ENCODE data around the gene IL1RAPL1.

Gene IL1RAPL1

DNA sequence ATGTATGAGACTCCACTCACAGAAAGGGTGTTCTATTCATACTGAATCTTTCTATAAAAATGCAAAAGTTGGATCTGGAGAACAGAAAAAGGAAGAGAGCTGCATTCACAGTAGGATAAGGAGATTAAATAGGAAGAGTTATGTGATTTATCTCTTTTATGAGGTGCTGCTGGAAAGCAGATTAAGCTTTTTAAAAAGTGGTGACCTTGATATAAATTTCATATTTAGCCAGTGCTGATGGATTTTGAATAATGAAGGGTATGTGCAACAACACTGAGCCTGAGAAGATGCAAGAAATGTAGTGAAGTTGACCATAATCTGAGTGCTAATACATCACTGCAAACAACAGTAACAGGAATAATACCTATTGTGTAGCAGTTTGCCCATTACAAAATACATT lies 795.6 kb downstream of the IL1RAPL1 start:
- Histone ChIP-seq H3K4me3 (ENCODE audit: low read depth, low read length) (no peak overlapping the region), H3K4me1 (ENCODE audit: control insufficient read depth, insufficient read depth, low read length) (no peaks in the 10 kb centered on the region), H3K36me3 (ENCODE audit: control insufficient read depth, insufficient read depth, low read length) (no peaks in the 10 kb centered on the region), H3K27ac (ENCODE audit: low read depth, low read length) (no peak overlapping the region), H3K9ac (ENCODE audit: low read depth, low read length) (no peak overlapping the region), H3K9me3 (ENCODE audit: control insufficient read depth, insufficient read depth, low read length) (no peaks in the 10 kb centered on the region; the same call in 1 of the 2 replicates), H3K27me3 (ENCODE audit: control insufficient read depth, insufficient read depth, low read length) (no peaks in the 10 kb centered on the region)

DNA sequence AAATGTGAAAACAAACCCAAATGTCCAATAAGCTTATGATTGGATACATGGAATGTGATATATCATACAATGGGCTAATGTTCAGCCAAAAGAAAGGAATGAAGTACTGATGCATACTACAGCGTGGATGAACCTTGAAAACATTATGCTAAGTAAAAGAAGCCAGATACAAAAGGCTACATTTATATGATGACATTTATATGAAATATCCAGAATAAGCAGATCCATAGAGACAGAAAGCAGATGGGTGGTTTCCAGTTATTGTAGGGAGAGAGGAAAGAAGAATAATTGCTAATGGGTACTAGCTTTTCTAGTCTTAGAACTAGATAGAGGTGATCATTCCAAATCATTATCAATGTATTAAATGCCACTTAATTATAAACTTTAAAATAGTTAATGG lies 801.3 kb downstream of the IL1RAPL1 start:
- H3K27me3 ChIP-seq (ENCODE audit: control insufficient read depth, insufficient read depth, low read length), result no peaks in the 10 kb centered on the region
- no peak overlapping the region for H3K9ac ChIP-seq (ENCODE audit: low read depth, low read length)
- no peak overlapping the region for H3K27ac ChIP-seq (ENCODE audit: low read depth, low read length)
- no peaks in the 10 kb centered on the region for H3K9me3 ChIP-seq (ENCODE audit: control insufficient read depth, insufficient read depth, low read length)
- H3K36me3 ChIP-seq (ENCODE audit: control insufficient read depth, insufficient read depth, low read length), result no peaks in the 10 kb centered on the region
- H3K4me1 ChIP-seq (ENCODE audit: control insufficient read depth, insufficient read depth, low read length), result no peaks in the 10 kb centered on the region
- no peak overlapping the region for H3K4me3 ChIP-seq (ENCODE audit: low read depth, low read length)

DNA sequence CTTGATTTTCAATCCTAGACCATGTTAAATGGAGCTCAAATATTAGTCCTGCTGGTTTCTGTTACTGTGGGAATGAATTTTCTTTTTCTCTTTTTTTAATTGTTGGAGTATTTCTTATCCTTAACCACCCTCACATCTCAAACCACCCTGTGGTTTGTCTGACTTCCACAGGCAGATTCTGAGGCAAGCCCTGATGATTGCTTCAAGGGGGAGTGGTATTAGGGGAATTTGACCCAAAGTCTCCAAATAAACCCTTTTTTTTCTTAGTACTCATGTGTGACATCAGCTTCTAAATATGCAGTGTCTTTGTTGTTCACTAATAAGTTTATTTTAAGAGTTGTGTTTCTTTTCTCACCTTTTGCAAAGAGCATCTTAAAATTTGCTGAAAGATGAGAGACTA lies 810.3 kb downstream of the IL1RAPL1 start:
- no peak overlapping the region for H3K27ac ChIP-seq (ENCODE audit: low read depth, low read length)
- no peak overlapping the region for H3K4me3 ChIP-seq (ENCODE audit: low read depth, low read length)
- H3K27me3 ChIP-seq (ENCODE audit: control insufficient read depth, insufficient read depth, low read length), result peaks cover 5% of the 10 kb centered on the region; the same call in 1 of the 2 replicates
- no peaks in the 10 kb centered on the region for H3K36me3 ChIP-seq (ENCODE audit: control insufficient read depth, insufficient read depth, low read length)
- H3K4me1 ChIP-seq (ENCODE audit: control insufficient read depth, insufficient read depth, low read length), result peaks cover 17% of the 10 kb centered on the region; the same call in 1 of the 2 replicates
- H3K9me3 ChIP-seq (ENCODE audit: control insufficient read depth, insufficient read depth, low read length), result no peaks in the 10 kb centered on the region
- no peak overlapping the region for H3K9ac ChIP-seq (ENCODE audit: low read depth, low read length)

GRCh38 chrX:29407357-29407756 lies 820.1 kb downstream of the IL1RAPL1 start:
- no peaks in the 10 kb centered on the region for H3K27me3 ChIP-seq (ENCODE audit: control insufficient read depth, insufficient read depth, low read length)
- no peaks in the 10 kb centered on the region for H3K36me3 ChIP-seq (ENCODE audit: control insufficient read depth, insufficient read depth, low read length)
- H3K9me3 ChIP-seq (ENCODE audit: control insufficient read depth, insufficient read depth, low read length), result no peaks in the 10 kb centered on the region; the same call in 1 of the 2 replicates
- H3K27ac ChIP-seq (ENCODE audit: low read depth, low read length), result no peak overlapping the region
- H3K9ac ChIP-seq (ENCODE audit: low read depth, low read length), result no peak overlapping the region
- no peak overlapping the region for H3K4me3 ChIP-seq (ENCODE audit: low read depth, low read length)
- 0 out of 2 replicates have a peak, but pooled peaks cover 1% of the 10 kb centered on the region for H3K4me1 ChIP-seq (ENCODE audit: control insufficient read depth, insufficient read depth, low read length)

DNA sequence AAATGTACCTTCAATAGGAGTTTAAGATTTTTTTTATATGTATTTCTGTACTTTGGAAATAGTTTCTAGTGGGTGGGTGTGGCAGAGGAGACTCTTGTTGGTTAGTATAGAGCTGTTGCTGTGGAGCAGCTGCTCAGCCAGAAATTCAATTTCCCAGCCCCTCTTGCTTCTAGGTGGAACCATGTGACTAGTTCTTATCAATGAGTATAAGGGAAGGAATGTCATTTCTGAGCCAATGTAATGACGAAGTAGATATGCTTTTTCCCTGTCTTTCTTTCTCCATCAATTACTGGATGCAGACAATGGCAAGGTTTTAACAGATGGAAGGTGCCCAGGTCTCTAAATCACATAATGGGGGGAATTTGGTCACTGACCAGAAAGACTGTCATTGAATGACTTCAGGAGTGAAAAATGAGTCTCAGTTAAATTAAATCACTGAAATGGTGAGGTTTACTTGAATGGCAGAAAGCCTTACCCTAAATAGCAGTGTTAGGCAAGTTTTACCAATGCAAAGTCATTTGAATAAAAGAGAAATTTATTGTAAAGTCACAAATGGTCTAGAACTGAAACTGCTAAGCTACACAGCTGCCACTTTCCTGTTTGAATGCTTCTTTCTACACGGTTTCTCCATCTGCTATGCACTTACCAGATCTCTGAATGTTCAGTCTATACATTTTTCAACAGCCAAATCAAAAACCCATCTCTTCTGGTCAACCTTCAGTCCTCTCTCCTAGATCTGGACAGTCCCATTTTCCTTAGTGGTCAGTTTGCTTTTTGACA lies 832.7 kb downstream of the IL1RAPL1 start:
- Histone ChIP-seq H3K9ac (ENCODE audit: low read depth, low read length) (no peak overlapping the region), H3K27ac (ENCODE audit: low read depth, low read length) (no peak overlapping the region), H3K4me1 (ENCODE audit: control insufficient read depth, insufficient read depth, low read length) (peaks cover 34% of the 10 kb centered on the region), H3K36me3 (ENCODE audit: control insufficient read depth, insufficient read depth, low read length) (no peaks in the 10 kb centered on the region), H3K27me3 (ENCODE audit: control insufficient read depth, insufficient read depth, low read length) (peaks cover 39% of the 10 kb centered on the region), H3K4me3 (ENCODE audit: low read depth, low read length) (no peak overlapping the region), H3K9me3 (ENCODE audit: control insufficient read depth, insufficient read depth, low read length) (no peaks in the 10 kb centered on the region)

DNA sequence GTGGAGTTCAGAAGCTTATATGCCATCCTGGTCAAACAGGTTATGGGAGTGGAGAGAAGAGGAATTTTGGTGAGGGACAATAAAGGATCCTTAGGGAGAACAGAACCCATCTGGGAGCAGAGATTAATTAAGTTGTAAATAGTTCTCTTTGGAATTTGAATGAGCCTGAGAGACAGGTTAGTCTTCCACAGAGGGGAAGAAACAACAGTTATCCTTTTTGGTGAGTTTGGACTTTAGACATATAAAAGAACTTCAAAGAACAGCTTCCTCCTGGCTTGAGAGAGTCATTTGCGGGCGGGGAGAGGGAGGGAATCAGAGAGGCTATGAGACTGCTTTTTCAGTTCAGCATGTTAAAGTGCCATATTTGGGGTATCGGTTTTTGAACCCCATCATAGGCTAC lies 834.8 kb downstream of the IL1RAPL1 start:
- H3K27me3 ChIP-seq (ENCODE audit: control insufficient read depth, insufficient read depth, low read length), result peaks cover 39% of the 10 kb centered on the region
- H3K4me3 ChIP-seq (ENCODE audit: low read depth, low read length), result no peak overlapping the region
- H3K9ac ChIP-seq (ENCODE audit: low read depth, low read length), result no peak overlapping the region
- H3K36me3 ChIP-seq (ENCODE audit: control insufficient read depth, insufficient read depth, low read length), result no peaks in the 10 kb centered on the region
- H3K27ac ChIP-seq (ENCODE audit: low read depth, low read length), result peak overlapping the region; percentile 5
- 0 out of 2 replicates have a peak, but pooled peaks cover under 1% of the 10 kb centered on the region for H3K9me3 ChIP-seq (ENCODE audit: control insufficient read depth, insufficient read depth, low read length)
- peaks cover 34% of the 10 kb centered on the region for H3K4me1 ChIP-seq (ENCODE audit: control insufficient read depth, insufficient read depth, low read length)

DNA sequence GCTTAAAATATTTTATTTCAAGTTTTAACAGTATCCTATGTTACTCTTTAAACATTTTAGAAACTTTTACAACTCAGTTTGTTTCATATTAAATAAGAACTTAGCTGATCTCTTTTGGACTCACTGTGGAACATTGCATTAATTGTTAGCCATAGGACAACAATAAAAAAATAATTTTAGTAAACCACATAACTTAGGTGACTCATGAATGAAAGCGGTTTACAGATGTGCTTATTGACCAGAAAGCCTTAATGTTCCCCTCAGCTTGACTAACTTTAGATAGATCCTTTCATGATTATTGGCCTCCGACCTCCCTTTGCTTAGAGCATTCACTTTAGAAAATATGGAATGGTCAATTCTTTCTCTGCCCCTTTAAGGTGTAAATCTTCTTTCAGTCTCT lies 844.6 kb downstream of the IL1RAPL1 start:
- Histone ChIP-seq H3K27me3 (ENCODE audit: control insufficient read depth, insufficient read depth, low read length) (no peaks in the 10 kb centered on the region; the same call in 1 of the 2 replicates), H3K9ac (ENCODE audit: low read depth, low read length) (no peak overlapping the region), H3K36me3 (ENCODE audit: control insufficient read depth, insufficient read depth, low read length) (no peaks in the 10 kb centered on the region), H3K4me3 (ENCODE audit: low read depth, low read length) (no peak overlapping the region), H3K27ac (ENCODE audit: low read depth, low read length) (no peak overlapping the region), H3K9me3 (ENCODE audit: control insufficient read depth, insufficient read depth, low read length) (peaks cover 9% of the 10 kb centered on the region), H3K4me1 (ENCODE audit: control insufficient read depth, insufficient read depth, low read length) (no peaks in the 10 kb centered on the region)

DNA sequence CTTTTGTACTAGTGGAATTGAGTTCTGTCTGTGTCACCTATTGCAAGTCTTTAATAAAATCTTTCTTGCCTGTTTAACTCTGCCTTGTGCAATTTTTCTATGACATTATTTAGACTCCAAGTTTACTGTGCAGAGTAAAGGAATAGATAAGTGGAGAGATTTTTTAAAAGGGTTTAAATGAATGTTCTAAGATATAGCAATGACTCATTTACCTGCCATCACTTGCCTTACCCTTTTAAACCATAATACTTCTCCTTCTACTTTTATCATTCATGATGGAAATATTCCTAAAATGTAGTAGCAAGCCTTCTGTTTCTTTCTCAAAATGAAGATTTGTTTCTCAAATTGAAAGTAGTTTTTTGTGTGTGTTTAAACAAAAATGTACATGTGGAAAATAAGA lies 845.3 kb downstream of the IL1RAPL1 start:
- Histone ChIP-seq H3K36me3 (ENCODE audit: control insufficient read depth, insufficient read depth, low read length) (no peaks in the 10 kb centered on the region), H3K9ac (ENCODE audit: low read depth, low read length) (no peak overlapping the region), H3K27me3 (ENCODE audit: control insufficient read depth, insufficient read depth, low read length) (no peaks in the 10 kb centered on the region; the same call in 1 of the 2 replicates), H3K4me3 (ENCODE audit: low read depth, low read length) (no peak overlapping the region), H3K9me3 (ENCODE audit: control insufficient read depth, insufficient read depth, low read length) (peaks cover 5% of the 10 kb centered on the region), H3K4me1 (ENCODE audit: control insufficient read depth, insufficient read depth, low read length) (no peaks in the 10 kb centered on the region), H3K27ac (ENCODE audit: low read depth, low read length) (no peak overlapping the region)

DNA sequence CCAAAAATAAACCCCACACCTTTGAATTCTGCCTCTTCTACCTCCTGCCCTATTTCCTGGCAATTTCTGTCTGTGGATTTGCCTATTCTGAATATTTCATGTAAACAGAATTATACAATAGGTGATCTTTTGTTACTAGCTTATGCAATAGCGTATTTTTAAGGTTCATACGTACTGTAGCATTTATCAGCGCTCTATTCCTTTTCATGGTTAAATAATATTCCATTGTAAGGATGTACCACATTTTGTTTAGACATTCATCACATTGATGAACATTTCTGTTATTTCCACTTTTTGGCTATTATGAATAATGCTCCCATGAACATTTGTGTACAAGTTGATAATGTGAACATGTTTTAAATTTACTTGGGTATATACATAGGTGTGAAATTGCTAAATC lies 847.7 kb downstream of the IL1RAPL1 start:
- H3K27me3 ChIP-seq (ENCODE audit: control insufficient read depth, insufficient read depth, low read length), result no peaks in the 10 kb centered on the region
- H3K4me3 ChIP-seq (ENCODE audit: low read depth, low read length), result no peak overlapping the region
- H3K27ac ChIP-seq (ENCODE audit: low read depth, low read length), result no peak overlapping the region
- no peaks in the 10 kb centered on the region for H3K4me1 ChIP-seq (ENCODE audit: control insufficient read depth, insufficient read depth, low read length)
- peaks cover 5% of the 10 kb centered on the region for H3K9me3 ChIP-seq (ENCODE audit: control insufficient read depth, insufficient read depth, low read length)
- H3K36me3 ChIP-seq (ENCODE audit: control insufficient read depth, insufficient read depth, low read length), result no peaks in the 10 kb centered on the region
- H3K9ac ChIP-seq (ENCODE audit: low read depth, low read length), result no peak overlapping the region

DNA sequence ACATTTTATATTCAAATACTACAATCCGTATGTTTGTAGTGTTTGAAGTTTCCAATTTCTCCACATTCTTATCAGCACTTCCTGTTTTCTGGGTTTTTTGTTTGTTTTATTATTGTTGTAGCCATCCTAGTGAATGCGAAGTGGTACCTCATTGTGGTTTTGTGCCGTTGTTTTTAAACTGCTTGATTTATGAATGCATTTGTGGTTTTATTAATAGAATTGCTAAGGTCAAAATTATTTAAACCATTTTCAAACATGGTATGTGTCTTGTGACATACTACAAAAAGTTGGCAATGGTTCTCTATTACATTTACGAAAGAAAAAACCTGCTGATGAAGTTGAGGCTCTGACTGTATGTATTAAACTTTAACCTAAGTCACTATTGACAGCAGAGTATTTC lies 848.1 kb downstream of the IL1RAPL1 start:
- Histone ChIP-seq H3K4me3 (ENCODE audit: low read depth, low read length) (no peak overlapping the region), H3K27me3 (ENCODE audit: control insufficient read depth, insufficient read depth, low read length) (no peaks in the 10 kb centered on the region), H3K36me3 (ENCODE audit: control insufficient read depth, insufficient read depth, low read length) (no peaks in the 10 kb centered on the region), H3K4me1 (ENCODE audit: control insufficient read depth, insufficient read depth, low read length) (no peaks in the 10 kb centered on the region), H3K9me3 (ENCODE audit: control insufficient read depth, insufficient read depth, low read length) (peaks cover 5% of the 10 kb centered on the region), H3K9ac (ENCODE audit: low read depth, low read length) (no peak overlapping the region), H3K27ac (ENCODE audit: low read depth, low read length) (no peak overlapping the region)

DNA sequence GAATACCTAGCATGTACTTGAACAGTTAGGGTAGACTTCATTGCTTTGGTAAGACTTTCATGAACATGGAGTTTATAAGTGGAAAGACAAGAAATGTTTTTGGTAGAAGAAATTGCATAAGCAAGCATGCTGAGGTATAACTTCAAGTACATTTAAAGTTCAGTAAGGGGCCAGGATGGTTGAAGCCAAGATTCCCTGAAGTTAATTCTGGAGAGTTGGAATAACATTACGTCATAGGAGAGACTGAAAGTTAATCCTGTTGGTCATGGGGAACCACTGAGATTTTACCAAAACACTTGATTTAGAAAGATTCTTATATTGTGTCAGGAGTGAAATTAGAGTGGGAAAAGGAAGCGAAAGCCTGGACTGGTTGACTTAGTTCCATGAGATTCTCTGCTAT lies 860.6 kb downstream of the IL1RAPL1 start:
- Histone ChIP-seq H3K4me3 (ENCODE audit: low read depth, low read length) (no peak overlapping the region), H3K9me3 (ENCODE audit: control insufficient read depth, insufficient read depth, low read length) (no peaks in the 10 kb centered on the region), H3K4me1 (ENCODE audit: control insufficient read depth, insufficient read depth, low read length) (0 out of 2 replicates have a peak, but pooled peaks cover 5% of the 10 kb centered on the region), H3K36me3 (ENCODE audit: control insufficient read depth, insufficient read depth, low read length) (no peaks in the 10 kb centered on the region), H3K27me3 (ENCODE audit: control insufficient read depth, insufficient read depth, low read length) (no peaks in the 10 kb centered on the region), H3K9ac (ENCODE audit: low read depth, low read length) (no peak overlapping the region), H3K27ac (ENCODE audit: low read depth, low read length) (no peak overlapping the region)
